Stimulated activated CD4-positive, alpha-beta T cell treated with anti-CD3 and anti-CD28 coated beads, Interleukin-12 subunit alpha, Interleukin-12 subunit beta, amount 100 ng/mL, for 24 hours (primary cell): ENCODE results near the gene GP1BB.
"Not testable (repeated sequence)": the region's sequence is repeated elsewhere in the genome, so short reads cannot be mapped to it uniquely, and the experiment has no call there.

Experiments
- DNase-seq, 2 experiments: peaks; one replicate each; pipeline ENCODE4 v3.0.0-alpha.2; 2020; ENCODE audit warnings: low read depth in 2 of 2

GP1BB gene

GRCh38 chr22:19726064-19726788 is 2.9 kb downstream of the GP1BB start:
- DNase-seq: not testable (repeated sequence)

GRCh38 chr22:19727310-19728150 is 4.2 kb downstream of the GP1BB start:
- no peak for DNase-seq

GRCh38 chr22:19728271-19728670 is 4.9 kb downstream of the GP1BB start:
- DNase-seq: no peak

GRCh38 chr22:19728836-19729235 is 5.5 kb downstream of the GP1BB start:
- no peak for DNase-seq

- no peak for DNase-seq
Measured at GRCh38 chr22:19729507-19729906, 6.2 kb downstream of the GP1BB start.

GRCh38 chr22:19730198-19730597 is 6.9 kb downstream of the GP1BB start:
- DNase-seq: no peak

- peak; percentile 74 to 84 for DNase-seq
Measured at GRCh38 chr22:19730655-19731360, 7.5 kb downstream of the GP1BB start.

GRCh38 chr22:19731361-19732135 is 8.2 kb downstream of the GP1BB start:
- no peak for DNase-seq

GRCh38 chr22:19732403-19733113 is 9.2 kb downstream of the GP1BB start:
- DNase-seq: no peak

GRCh38 chr22:19733755-19734154 is 10.4 kb downstream of the GP1BB start:
- no peak for DNase-seq

GRCh38 chr22:19734163-19734562 is 10.8 kb downstream of the GP1BB start:
- no peak for DNase-seq

- no peak for DNase-seq
Measured at GRCh38 chr22:19734837-19735382, 11.6 kb downstream of the GP1BB start.

- no peak for DNase-seq
Measured at GRCh38 chr22:19735665-19736510, 12.5 kb downstream of the GP1BB start.

GRCh38 chr22:19737846-19738663 is 14.7 kb downstream of the GP1BB start:
- no peak for DNase-seq

GRCh38 chr22:19738664-19739447 is 15.5 kb downstream of the GP1BB start:
- no peak for DNase-seq

- DNase-seq: no peak
Measured at GRCh38 chr22:19739448-19739895, 16.1 kb downstream of the GP1BB start.

GRCh38 chr22:19739911-19740449 is 16.6 kb downstream of the GP1BB start:
- DNase-seq: no peak

GRCh38 chr22:19740586-19740985 is 17.2 kb downstream of the GP1BB start:
- no peak for DNase-seq
